OCI-LY1 (cell line): ENCODE measurements around the gene C1QC.

Experiments used
- CTCF ChIP-seq: fragments of 200-600 bp; sonication (generic), shearing (Covaris generic); IDR thresholded peaks from 2 replicates; pipeline ENCODE4 v1.5.1; 2017; ENCODE audit warnings: mild to moderate bottlenecking, antibody characterized with exemption, low read length, moderate library complexity, mixed read lengths
- EZH2 ChIP-seq: fragments of 200-600 bp; sonication (generic), shearing (Covaris generic); IDR thresholded peaks from 2 replicates; pipeline ENCODE4 v1.8.0; 2017; ENCODE audit warnings: borderline replicate concordance, mixed run types, mild to moderate bottlenecking, antibody characterized with exemption, low read length, moderate library complexity, mixed read lengths

GRCh38 chr1:22677931-22678896, 34.8 kb downstream of the C1QC start:
- TF ChIP-seq CTCF: no peak
- TF ChIP-seq EZH2: no peak
